Skeletal muscle satellite cell (primary cell): ENCODE data around the gene CLEC2L. TPM values are rescaled to one million over a fixed set of nuclear protein-coding genes. Genes with fewer than 3 reads are reported as not detected.

Experiments used
- H3K27me3 ChIP-seq: 2 replicates; pipeline ENCODE4 v1.7.0; 2013; ENCODE audit warnings: low read length; ENCODE audit not compliant: control insufficient read depth, insufficient read depth
- H3K36me3 ChIP-seq: 2 replicates; pipeline ENCODE4 v1.7.0; 2013; ENCODE audit warnings: mild to moderate bottlenecking, control low read depth, low read length; ENCODE audit not compliant: insufficient read depth
- H3K4me1 ChIP-seq: 2 replicates; pipeline ENCODE4 v1.7.0; 2013; ENCODE audit warnings: low read length; ENCODE audit not compliant: control insufficient read depth, insufficient read depth
- H3K4me2 ChIP-seq: 2 replicates; pipeline ENCODE4 v1.7.0; 2013; ENCODE audit warnings: mild to moderate bottlenecking, low read length
- H3K4me3 ChIP-seq: 2 replicates; pipeline ENCODE4 v1.7.0; 2013; ENCODE audit warnings: low read length
- H3K9ac ChIP-seq: 2 replicates; pipeline ENCODE4 v1.7.0; 2013; ENCODE audit warnings: mild to moderate bottlenecking, low read depth, low read length, moderate library complexity
- H3K9me3 ChIP-seq: replicated peaks from 2 replicates; pipeline ENCODE4 v1.7.0; 2013; ENCODE audit warnings: mild to moderate bottlenecking, control low read depth, low read length
- total RNA-seq: library from RNA; depleted of rRNA; stranded (reverse); fragments of >200 nt; gene quantifications from 2 replicates; pipeline ENCODE4 v1.2.3, GENCODE V29; 2012; rRNA removed

CLEC2L gene
- not detected in 2 replicates for total RNA-seq

- H3K36me3 ChIP-seq: no peaks in the 10 kb centered on the region
- H3K9me3 ChIP-seq: no peaks in the 10 kb centered on the region
- peaks cover 51% of the 10 kb centered on the region for H3K27me3 ChIP-seq
- H3K9ac ChIP-seq: no peak within 1 kb of the TSS
- H3K4me1 ChIP-seq: no peaks in the 10 kb centered on the region
- peak within 1 kb of the TSS; percentile 59 for H3K4me2 ChIP-seq
- no peak within 1 kb of the TSS for H3K4me3 ChIP-seq
Observed at GRCh38 chr7:139523199-139523941, at the start of gene CLEC2L. Gene CLEC2L, plus strand, starts transcription at chr7:139523685. Its CDS starts 243 bp downstream, at chr7:139523928.

GRCh38 chr7:139476139-139476538 is 47.3 kb upstream of the CLEC2L start:
- Histone ChIP-seq H3K4me3 (no peak overlapping the region), H3K9me3 (no peaks in the 10 kb centered on the region), H3K27me3 (peaks cover 22% of the 10 kb centered on the region), H3K9ac (no peak overlapping the region), H3K4me2 (no peak overlapping the region), H3K36me3 (no peaks in the 10 kb centered on the region), H3K4me1 (peaks cover 7% of the 10 kb centered on the region)

GRCh38 chr7:139476891-139477290 is 46.6 kb upstream of the CLEC2L start:
- H3K9me3 ChIP-seq: no peaks in the 10 kb centered on the region
- H3K4me3 ChIP-seq: no peak overlapping the region
- no peak overlapping the region for H3K9ac ChIP-seq
- H3K4me1 ChIP-seq: peaks cover 4% of the 10 kb centered on the region
- H3K4me2 ChIP-seq: no peak overlapping the region
- peaks cover 28% of the 10 kb centered on the region for H3K27me3 ChIP-seq
- no peaks in the 10 kb centered on the region for H3K36me3 ChIP-seq

GRCh38 chr7:139479620-139480019 is 43.9 kb upstream of the CLEC2L start:
- peaks cover 50% of the 10 kb centered on the region for H3K27me3 ChIP-seq
- H3K4me2 ChIP-seq: no peak overlapping the region
- no peak overlapping the region for H3K9ac ChIP-seq
- H3K4me3 ChIP-seq: no peak overlapping the region
- peaks cover 11% of the 10 kb centered on the region for H3K4me1 ChIP-seq
- H3K9me3 ChIP-seq: no peaks in the 10 kb centered on the region
- H3K36me3 ChIP-seq: no peaks in the 10 kb centered on the region

- Histone ChIP-seq H3K9me3 (no peaks in the 10 kb centered on the region), H3K36me3 (no peaks in the 10 kb centered on the region), H3K4me2 (no peak overlapping the region), H3K9ac (no peak overlapping the region), H3K4me1 (peaks cover 11% of the 10 kb centered on the region), H3K4me3 (no peak overlapping the region), H3K27me3 (peaks cover 65% of the 10 kb centered on the region)
Observed at GRCh38 chr7:139481364-139481763, 42.1 kb upstream of the CLEC2L start.

- no peak overlapping the region for H3K9ac ChIP-seq
- peaks cover 11% of the 10 kb centered on the region for H3K4me1 ChIP-seq
- H3K36me3 ChIP-seq: no peaks in the 10 kb centered on the region
- H3K9me3 ChIP-seq: no peaks in the 10 kb centered on the region
- no peak overlapping the region for H3K4me2 ChIP-seq
- H3K4me3 ChIP-seq: no peak overlapping the region
- H3K27me3 ChIP-seq: peaks cover 67% of the 10 kb centered on the region
Observed at GRCh38 chr7:139482122-139482521, 41.4 kb upstream of the CLEC2L start.

- Histone ChIP-seq H3K9me3 (no peaks in the 10 kb centered on the region), H3K36me3 (no peaks in the 10 kb centered on the region), H3K4me3 (peak overlapping the region; percentile 49), H3K9ac (no peak overlapping the region), H3K27me3 (peaks cover 73% of the 10 kb centered on the region), H3K4me1 (peaks cover 11% of the 10 kb centered on the region), H3K4me2 (peak overlapping the region; percentile 77)
Observed at GRCh38 chr7:139482662-139483466, 40.6 kb upstream of the CLEC2L start.

GRCh38 chr7:139487366-139488080 is 36.0 kb upstream of the CLEC2L start:
- Histone ChIP-seq H3K9me3 (no peaks in the 10 kb centered on the region), H3K36me3 (no peaks in the 10 kb centered on the region), H3K27me3 (peaks cover 79% of the 10 kb centered on the region), H3K4me1 (peaks cover 11% of the 10 kb centered on the region), H3K9ac (no peak overlapping the region), H3K4me2 (no peak overlapping the region), H3K4me3 (no peak overlapping the region)

GRCh38 chr7:139488810-139489209 is 34.7 kb upstream of the CLEC2L start:
- Histone ChIP-seq H3K4me2 (no peak overlapping the region), H3K36me3 (no peaks in the 10 kb centered on the region), H3K4me1 (no peaks in the 10 kb centered on the region), H3K4me3 (no peak overlapping the region), H3K9ac (no peak overlapping the region), H3K27me3 (peaks cover 70% of the 10 kb centered on the region), H3K9me3 (no peaks in the 10 kb centered on the region)

GRCh38 chr7:139490130-139490529 is 33.4 kb upstream of the CLEC2L start:
- Histone ChIP-seq H3K9me3 (no peaks in the 10 kb centered on the region), H3K4me1 (no peaks in the 10 kb centered on the region), H3K9ac (no peak overlapping the region), H3K36me3 (no peaks in the 10 kb centered on the region), H3K4me3 (no peak overlapping the region), H3K4me2 (no peak overlapping the region), H3K27me3 (peaks cover 66% of the 10 kb centered on the region)

- Histone ChIP-seq H3K36me3 (no peaks in the 10 kb centered on the region), H3K9ac (no peak overlapping the region), H3K4me2 (no peak overlapping the region), H3K4me3 (no peak overlapping the region), H3K27me3 (peaks cover 62% of the 10 kb centered on the region), H3K4me1 (no peaks in the 10 kb centered on the region), H3K9me3 (no peaks in the 10 kb centered on the region)
Observed at GRCh38 chr7:139492293-139492692, 31.2 kb upstream of the CLEC2L start.
